Stimulated activated naive CD8-positive, alpha-beta T cell treated with anti-CD3 and anti-CD28 coated beads, Interleukin-15, Interleukin-2, amounts not matched to agents 100 U/mL and 50 U/mL, for 24 hours (primary cell): ENCODE results near the gene SCCPDH.
"Not testable (repeated sequence)": the region's sequence is repeated elsewhere in the genome, so short reads cannot be mapped to it uniquely, and the experiment has no call there.

ENCODE experiments used
- ATAC-seq: fragments of 150-1000 bp; cut with Tn5 transposase; one replicate; pipeline ENCODE4 v1.10.0; 2021
- DNase-seq: peaks from one replicate; pipeline ENCODE4 v3.0.0; 2021

Gene SCCPDH

DNA sequence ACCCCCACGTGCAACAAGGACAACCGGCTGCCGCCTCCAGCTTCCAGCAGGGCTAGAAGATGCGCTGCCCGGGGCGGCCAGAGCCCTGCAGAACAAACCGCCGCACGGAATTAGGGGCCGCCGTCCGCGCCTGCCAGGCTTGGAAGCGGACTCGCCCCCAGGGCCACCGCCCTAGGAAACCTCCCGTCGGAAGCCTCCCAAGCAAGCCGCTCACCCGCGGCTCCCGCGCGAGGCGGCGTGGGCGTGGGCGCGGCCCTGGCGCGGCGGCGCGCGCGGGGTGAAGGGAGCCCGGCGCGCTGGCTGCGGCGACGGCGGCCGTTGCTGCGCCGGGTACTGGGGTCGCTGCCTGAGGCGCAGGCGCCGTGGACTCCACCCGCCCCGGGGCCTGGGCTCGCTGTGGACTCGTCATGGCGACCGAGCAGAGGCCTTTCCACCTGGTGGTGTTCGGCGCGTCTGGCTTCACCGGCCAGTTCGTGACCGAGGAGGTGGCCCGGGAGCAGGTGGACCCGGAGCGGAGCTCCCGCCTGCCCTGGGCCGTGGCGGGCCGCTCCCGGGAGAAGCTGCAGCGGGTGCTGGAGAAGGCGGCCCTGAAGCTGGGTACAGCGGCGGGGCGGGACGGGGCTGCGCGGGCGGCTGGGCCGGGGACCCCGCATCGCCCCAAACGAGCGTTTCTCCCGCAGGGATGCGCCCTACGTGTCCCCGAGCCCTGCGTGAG, at the start of gene SCCPDH:
Gene SCCPDH (plus strand): TSS at position 394 of the 715 bp plus-strand sequence. CDS start 14 bp downstream, at position 408.
- peak; percentile 84 for DNase-seq
- ATAC-seq = peak; percentile 99

DNA sequence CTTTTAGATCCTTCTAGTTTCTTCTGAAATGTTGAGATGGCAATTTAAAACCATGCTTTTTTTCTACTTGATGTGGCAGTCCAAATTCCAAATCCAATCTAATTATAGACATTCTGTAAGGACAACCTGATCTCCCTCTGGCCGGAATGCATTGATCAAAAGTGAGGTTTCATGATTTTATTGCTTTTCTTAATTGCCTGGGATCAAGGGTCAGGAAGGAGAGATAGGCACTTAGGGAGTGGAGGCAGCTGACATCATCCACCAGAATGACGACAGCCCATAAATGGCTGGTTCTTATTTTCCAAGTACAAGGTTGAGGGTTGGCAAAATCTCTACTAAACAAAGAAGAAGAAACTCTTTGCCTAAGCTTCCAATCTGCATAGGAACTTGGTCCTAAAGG, 46.4 kb upstream of the SCCPDH start:
- no peak for ATAC-seq

DNA sequence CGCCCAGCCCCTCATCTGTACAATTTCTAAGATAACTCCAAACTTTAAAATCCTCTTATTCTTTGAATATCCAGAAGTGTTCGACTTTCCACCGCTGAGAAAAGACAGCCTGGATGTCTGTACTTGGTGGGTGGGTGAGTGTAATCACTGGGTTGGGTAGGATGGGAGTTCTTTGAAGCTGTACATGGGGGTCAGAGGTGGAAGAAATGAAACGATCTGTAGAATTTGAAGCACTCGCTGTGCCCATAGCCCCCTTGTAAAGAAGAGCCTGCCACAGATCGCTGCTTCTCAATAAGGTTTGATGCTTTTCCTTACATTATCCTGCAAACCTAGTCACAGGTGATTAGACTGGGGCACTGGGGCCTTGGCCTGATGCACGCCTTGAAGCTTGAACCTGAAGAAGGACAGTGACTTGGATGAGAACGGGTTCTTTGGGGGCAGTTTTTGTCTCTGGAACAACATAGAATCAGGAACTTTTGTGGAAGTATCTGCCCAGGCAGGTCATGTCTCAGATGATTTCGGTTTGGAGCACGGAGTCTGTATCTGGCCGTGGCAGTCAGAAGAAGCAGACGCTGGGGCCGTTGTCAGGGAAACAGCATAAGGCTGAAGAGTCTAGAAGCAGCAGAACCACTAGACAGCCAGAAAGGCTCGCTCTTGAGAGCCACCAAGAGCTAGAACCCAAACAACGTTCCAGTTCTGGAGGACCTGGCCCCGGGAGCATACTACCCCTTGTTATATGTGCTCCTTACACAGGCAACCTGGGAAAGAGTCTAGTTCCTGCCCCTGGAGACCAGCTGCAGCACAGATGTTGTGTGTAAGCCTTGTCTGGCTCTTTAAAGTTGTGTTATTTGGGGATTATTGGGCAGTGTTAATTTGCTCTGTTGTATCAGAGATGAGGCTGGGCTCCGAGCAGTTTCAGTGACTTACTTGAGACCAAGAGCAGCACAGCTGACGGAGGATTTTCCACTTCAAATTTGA, 45.1 kb upstream of the SCCPDH start:
- ATAC-seq (peak; percentile 14), DNase-seq (no peak)

More for the DNA sequence above, 46.4 kb upstream of the SCCPDH start:
- DNase-seq = no peak

- ATAC-seq = no peak
- no peak for DNase-seq
These were observed 44.4 kb upstream of the SCCPDH start for GRCh38 chr1:246679794-246680177.

DNA sequence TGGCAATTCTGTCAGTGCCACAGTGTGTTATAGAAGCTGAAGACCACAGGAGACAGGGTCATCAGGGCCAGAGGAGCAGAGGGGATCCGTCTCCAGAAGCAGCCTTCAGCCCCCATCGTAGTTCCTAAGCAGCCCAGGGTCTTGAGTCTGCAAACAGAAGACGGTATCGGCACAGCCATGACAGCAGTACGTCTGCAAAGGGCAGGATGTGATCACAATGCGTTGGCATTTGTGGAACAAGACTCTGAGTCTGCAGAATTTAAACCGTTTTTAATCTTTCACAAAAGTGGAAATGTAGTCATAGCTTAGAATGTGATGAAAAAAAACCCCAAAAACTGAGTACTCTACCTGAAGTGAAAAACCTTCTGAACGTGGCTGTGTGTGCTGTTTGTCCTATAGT, 44.0 kb upstream of the SCCPDH start:
- no peak for DNase-seq
- ATAC-seq = no peak

DNA sequence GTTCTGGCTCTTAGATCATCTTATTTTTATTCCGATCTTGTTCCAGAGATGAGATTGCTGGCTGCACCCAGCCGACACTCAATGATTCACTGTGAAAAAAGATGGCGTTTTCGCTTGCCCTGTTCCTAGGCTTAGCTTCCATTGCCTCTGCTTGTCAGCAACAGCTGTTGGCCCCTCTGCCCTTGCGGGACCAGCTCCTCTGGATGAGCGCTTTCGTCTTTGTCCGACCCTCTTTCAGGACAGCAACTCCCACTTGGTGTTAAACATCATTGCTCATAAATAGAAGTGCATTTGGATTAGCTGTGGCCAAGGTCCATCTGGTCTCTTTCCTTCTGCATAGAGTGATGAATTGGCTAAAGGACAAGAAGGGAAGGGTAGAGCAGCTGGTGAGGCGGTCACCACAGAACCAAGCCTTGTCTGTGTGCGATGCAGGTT, 43.5 kb upstream of the SCCPDH start:
- DNase-seq = no peak
- ATAC-seq = no peak

- no peak for DNase-seq
- no peak for ATAC-seq
These were observed 42.0 kb upstream of the SCCPDH start for GRCh38 chr1:246681900-246682895.

GRCh38 chr1:246683521-246683920, 40.7 kb upstream of the SCCPDH start:
- DNase-seq = no peak
- ATAC-seq = no peak

DNA sequence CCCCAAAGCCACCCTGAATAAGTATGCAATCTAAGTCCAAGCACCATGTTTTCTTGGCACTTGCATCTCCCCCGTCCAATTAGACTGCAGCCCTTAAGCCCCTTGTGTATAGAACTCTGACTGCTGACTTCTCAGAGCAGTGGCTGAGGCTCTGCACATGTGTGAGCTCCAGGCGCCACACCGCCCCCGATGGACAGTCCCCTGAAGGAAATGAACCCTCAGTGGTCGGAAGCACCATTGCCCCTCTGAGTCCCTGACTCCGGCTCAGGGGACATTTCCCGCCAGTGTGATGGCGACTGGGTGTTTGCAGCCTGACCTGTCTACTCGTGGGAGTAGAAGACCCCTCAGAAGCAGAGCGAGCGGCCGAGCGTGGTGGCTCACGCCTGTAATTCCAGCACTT, 37.2 kb upstream of the SCCPDH start:
- no peak for ATAC-seq
- DNase-seq = no peak

DNA sequence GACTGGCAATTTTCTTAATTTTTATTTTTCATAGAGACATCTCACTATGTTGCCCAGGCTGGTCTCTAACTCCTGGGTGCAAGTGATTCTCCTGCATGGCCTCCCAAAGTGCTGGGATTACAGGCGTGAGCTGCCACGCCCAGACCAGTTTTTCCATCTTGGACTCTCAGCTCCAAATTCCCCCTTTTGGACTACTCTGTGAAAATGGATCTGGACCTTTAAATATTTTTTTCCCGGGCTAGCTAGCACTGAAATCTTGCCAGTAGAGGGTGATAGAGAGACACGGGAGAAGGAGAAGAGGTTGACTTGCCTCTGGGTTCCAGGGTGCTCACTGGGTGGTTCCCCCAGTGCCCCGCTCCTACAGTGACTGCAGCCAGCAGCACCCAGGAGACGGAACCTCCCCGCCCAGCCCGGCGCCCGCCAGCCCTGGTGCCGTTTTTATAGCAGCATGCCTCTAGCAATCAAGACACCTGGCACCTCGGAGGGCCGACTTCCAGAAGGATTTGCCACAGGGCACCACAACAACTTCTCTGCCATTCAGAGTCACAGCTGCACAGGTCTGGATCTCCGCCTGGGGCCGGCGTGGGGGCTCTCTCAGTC, 34.7 kb upstream of the SCCPDH start:
- peak; percentile 99 for ATAC-seq
- DNase-seq = peak; percentile 42

DNA sequence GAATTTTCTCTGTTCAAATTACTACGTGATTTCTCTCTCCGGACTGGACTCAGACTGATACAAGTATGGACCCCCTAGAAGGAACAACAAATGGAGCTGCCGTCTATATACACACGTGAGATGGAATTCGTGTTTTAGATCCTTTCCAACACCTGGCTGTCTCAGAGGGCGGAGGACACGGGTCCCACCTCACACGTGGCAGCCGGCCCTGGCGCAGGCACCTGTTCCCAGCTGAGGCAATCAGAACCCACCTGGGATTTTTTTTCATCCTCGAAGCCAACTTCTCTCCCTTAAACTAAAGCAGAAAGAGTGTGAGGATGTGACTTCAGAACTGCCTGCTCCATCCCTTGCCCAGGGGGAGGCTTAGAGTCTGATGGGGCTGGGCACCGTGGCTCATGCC, 34.1 kb upstream of the SCCPDH start:
- DNase-seq (no peak), ATAC-seq (no peak)

- ATAC-seq = no peak
- DNase-seq = no peak
These were observed 32.4 kb upstream of the SCCPDH start for GRCh38 chr1:246691622-246692495.

DNA sequence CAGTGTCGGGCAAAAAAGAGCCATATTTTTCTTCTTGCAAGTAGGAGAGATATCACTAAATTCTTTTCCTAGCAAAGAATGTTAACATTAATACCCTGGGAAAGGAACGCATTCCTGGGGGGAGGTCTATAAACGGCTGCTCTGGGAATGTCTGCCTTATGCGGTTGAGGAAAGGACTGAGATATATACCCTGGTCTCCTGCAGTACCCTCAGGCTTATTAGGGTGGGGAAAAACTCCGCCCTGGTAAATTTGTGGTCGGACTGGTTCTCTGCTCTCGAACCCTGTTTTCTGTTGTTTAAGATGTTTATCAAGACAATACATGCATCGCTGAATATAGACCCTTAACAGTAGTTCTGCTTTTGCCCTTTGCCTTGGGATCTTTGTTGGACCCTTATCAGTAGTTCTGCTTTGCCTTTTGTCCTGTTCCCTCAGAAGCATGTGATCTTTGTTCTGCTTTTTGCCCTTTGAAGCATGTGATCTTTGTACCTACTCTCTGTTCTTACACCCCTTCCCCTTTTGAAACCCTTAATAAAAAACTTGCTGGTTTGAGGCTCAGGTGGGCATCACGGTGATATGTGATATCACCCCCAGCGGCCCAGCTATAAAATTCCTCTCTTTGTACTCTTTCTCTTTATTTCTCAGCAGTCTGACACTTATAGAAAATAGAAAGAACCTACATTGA, 29.9 kb upstream of the SCCPDH start:
- not testable (repeated sequence) for ATAC-seq, DNase-seq

DNA sequence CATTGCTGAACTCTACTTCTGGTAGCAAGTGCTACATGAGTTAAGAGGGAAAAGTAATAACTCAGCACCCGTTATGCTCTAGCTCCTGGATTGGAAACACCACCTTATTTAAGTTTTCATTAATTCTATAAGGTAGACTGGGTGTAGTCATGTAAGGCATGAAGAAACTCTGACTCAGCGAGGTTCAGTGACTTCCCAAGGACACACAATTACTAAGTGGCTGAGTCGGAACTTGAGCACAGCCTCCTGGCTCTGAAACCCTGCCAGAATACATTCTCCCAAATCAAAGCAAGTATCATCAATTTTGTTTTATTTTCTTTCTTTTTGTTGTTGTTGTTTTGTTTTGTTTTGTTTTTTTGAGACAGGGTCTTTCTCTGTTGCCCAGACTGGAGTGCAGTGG, 29.1 kb upstream of the SCCPDH start:
- ATAC-seq (no peak), DNase-seq (no peak)

- no peak for DNase-seq
- no peak for ATAC-seq
These were observed 28.5 kb upstream of the SCCPDH start for GRCh38 chr1:246695666-246696065.

GRCh38 chr1:246698466-246699094, 25.6 kb upstream of the SCCPDH start:
- DNase-seq (no peak), ATAC-seq (no peak)

GRCh38 chr1:246699095-246699735, 25.0 kb upstream of the SCCPDH start:
- DNase-seq (peak; percentile 87), ATAC-seq (peak; percentile 100)

DNA sequence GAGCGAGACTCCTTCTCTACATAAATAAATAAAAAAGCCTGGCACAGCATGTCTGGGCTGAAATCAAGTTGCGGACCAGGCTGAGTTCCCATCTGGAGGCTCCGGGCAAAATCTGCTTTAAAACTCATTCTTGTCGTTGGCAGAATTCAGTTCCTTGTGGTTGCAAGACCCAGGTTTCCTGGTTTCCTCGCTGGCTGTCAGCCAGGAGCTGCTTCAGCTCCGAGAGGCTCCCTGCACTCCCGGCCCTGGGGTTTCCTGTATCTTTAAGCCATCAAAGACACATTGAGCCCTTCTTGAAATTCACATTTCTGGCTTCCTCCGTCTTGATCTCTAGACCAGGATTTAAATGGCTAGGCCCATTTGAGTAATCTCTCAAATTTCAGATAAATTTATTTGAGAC, 20.6 kb upstream of the SCCPDH start:
- ATAC-seq (no peak), DNase-seq (no peak)

DNA sequence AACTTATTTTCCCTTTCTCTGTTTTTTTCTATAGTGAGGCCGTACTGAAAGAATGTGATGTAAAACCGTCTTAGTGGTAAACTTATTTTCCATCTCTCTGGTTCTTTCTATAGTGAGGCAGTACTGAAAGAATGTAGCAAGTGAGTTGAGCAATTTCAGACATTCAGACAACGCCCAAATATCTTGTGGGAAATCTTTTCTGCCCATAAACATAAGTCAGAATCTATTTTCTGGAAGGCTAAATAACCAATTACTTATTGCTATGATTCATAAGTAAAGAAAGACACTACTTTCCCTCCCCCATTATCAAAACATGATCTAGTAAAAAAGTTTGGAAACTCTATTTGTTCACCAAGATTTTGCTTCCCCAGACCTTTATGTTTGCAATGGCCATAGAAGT, 18.8 kb upstream of the SCCPDH start:
- ATAC-seq (no peak), DNase-seq (no peak)
